H9 (cell line): ENCODE data around the gene CST4. TPM values are rescaled to one million over a fixed set of nuclear protein-coding genes. Genes with fewer than 3 reads are reported as not detected.

Experiments used
- DNase-seq: peaks from one replicate; pipeline ENCODE4 v3.0.0-alpha.2; 2017
- H2AFZ ChIP-seq: one replicate; pipeline ENCODE4 v1.6.1; 2013; ENCODE audit warnings: mild to moderate bottlenecking, low read length, control low read depth, moderate library complexity
- H2AK5ac ChIP-seq: 2 replicates; pipeline ENCODE4 v1.6.1; 2013; ENCODE audit warnings: low read length, control low read depth, mixed read lengths; ENCODE audit not compliant: insufficient read length
- H2BK120ac ChIP-seq: one replicate; pipeline ENCODE4 v1.6.1; 2013; ENCODE audit warnings: low read depth, mild to moderate bottlenecking, low read length, control low read depth, inconsistent platforms; ENCODE audit not compliant: poor library complexity, severe bottlenecking
- H2BK12ac ChIP-seq: 2 replicates; pipeline ENCODE4 v1.6.1; 2013; ENCODE audit warnings: low read length, control low read depth, mixed read lengths, low read depth; ENCODE audit not compliant: insufficient read length
- H2BK15ac ChIP-seq: 2 replicates; pipeline ENCODE4 v1.6.1; 2013; ENCODE audit warnings: low read depth, low read length, control low read depth
- H2BK20ac ChIP-seq: one replicate; pipeline ENCODE4 v1.6.1; 2013; ENCODE audit warnings: low read depth, mild to moderate bottlenecking, low read length, control low read depth, inconsistent platforms; ENCODE audit not compliant: poor library complexity, severe bottlenecking
- H2BK5ac ChIP-seq: 2 replicates; pipeline ENCODE4 v1.6.1; 2013; ENCODE audit warnings: low read length, control low read depth, mixed read lengths; ENCODE audit not compliant: insufficient read length
- H3K14ac ChIP-seq: 2 replicates; pipeline ENCODE4 v1.6.1; 2013; ENCODE audit warnings: low read length, control low read depth; ENCODE audit not compliant: insufficient read depth
- H3K18ac ChIP-seq: 2 replicates; pipeline ENCODE4 v1.6.1; 2013; ENCODE audit warnings: low read depth, mild to moderate bottlenecking, mixed read lengths, low read length, control low read depth; ENCODE audit not compliant: insufficient read length
- H3K23ac ChIP-seq: 2 replicates; pipeline ENCODE4 v1.6.1; 2013; ENCODE audit warnings: low read length, control low read depth, mixed read lengths, low read depth; ENCODE audit not compliant: insufficient read length
- H3K23me2 ChIP-seq: 2 replicates; pipeline ENCODE4 v1.6.1; 2013; ENCODE audit warnings: low read depth, mild to moderate bottlenecking, mixed read lengths, low read length, control low read depth; ENCODE audit not compliant: insufficient read length, poor library complexity, severe bottlenecking
- H3K27ac ChIP-seq: 2 replicates; pipeline ENCODE4 v1.5.1; 2013; ENCODE audit warnings: low read length, control low read depth, mixed read lengths, low read depth; ENCODE audit not compliant: insufficient read length
- H3K27me3 ChIP-seq: 2 replicates; pipeline ENCODE4 v1.6.1; 2013; ENCODE audit warnings: low read length, control low read depth, inconsistent platforms; ENCODE audit not compliant: insufficient read depth
- H3K4ac ChIP-seq: 2 replicates; pipeline ENCODE4 v1.6.1; 2013; ENCODE audit warnings: low read depth, mild to moderate bottlenecking, control low read depth, inconsistent platforms, low read length, moderate library complexity
- H3K4me1 ChIP-seq: 2 replicates; pipeline ENCODE4 v1.6.1; 2013; ENCODE audit warnings: low read length, control low read depth, inconsistent platforms; ENCODE audit not compliant: insufficient read depth
- H3K4me2 ChIP-seq: 2 replicates; pipeline ENCODE4 v1.6.1; 2013; ENCODE audit warnings: low read length, control low read depth, mixed read lengths; ENCODE audit not compliant: insufficient read length, insufficient read depth
- H3K56ac ChIP-seq: 2 replicates; pipeline ENCODE4 v1.6.1; 2013; ENCODE audit warnings: low read depth, mild to moderate bottlenecking, mixed read lengths, low read length, control low read depth; ENCODE audit not compliant: insufficient read length
- H3K79me1 ChIP-seq: 2 replicates; pipeline ENCODE4 v1.6.1; 2013; ENCODE audit warnings: low read depth, mild to moderate bottlenecking, moderate library complexity, low read length, control low read depth, inconsistent platforms; ENCODE audit not compliant: insufficient read depth, poor library complexity, severe bottlenecking
- H3K79me2 ChIP-seq: 2 replicates; pipeline ENCODE4 v1.6.1; 2013; ENCODE audit warnings: low read length, control low read depth, inconsistent platforms; ENCODE audit not compliant: insufficient read depth
- H3K9ac ChIP-seq: 2 replicates; pipeline ENCODE4 v1.6.1; 2013; ENCODE audit warnings: low read length, control low read depth, mixed read lengths; ENCODE audit not compliant: insufficient read length; ENCODE audit errors: extremely low read depth
- H3K9me3 ChIP-seq: one replicate; pipeline ENCODE4 v1.6.1; 2013; ENCODE audit warnings: low read depth, low read length, inconsistent platforms; ENCODE audit not compliant: control insufficient read depth
- H3T11ph ChIP-seq: one replicate; pipeline ENCODE4 v1.6.1; 2013; ENCODE audit warnings: mild to moderate bottlenecking, low read length, control low read depth, inconsistent platforms
- H4K20me1 ChIP-seq: one replicate; pipeline ENCODE4 v1.6.1; 2013; ENCODE audit not compliant: control insufficient read depth, insufficient read length, insufficient read depth
- H4K5ac ChIP-seq: 2 replicates; pipeline ENCODE4 v1.6.1; 2013; ENCODE audit warnings: low read depth, mild to moderate bottlenecking, mixed read lengths, low read length, control low read depth; ENCODE audit not compliant: insufficient read length
- H4K8ac ChIP-seq: replicated peaks from 2 replicates; pipeline ENCODE4 v1.6.1; 2013; ENCODE audit warnings: low read length, control low read depth, mixed read lengths, low read depth; ENCODE audit not compliant: insufficient read length
- H4K91ac ChIP-seq: 2 replicates; pipeline ENCODE4 v1.6.1; 2013; ENCODE audit warnings: low read depth, mild to moderate bottlenecking, moderate library complexity, mixed read lengths, low read length, control low read depth; ENCODE audit not compliant: insufficient read length
- H3K27ac Mint-ChIP-seq, 3 experiments: 2 replicates in 2 of 3; 3 replicates in 1 of 3; pipeline ENCODE4 v1.8.0; 2020 to 2021; ENCODE audit warnings: mixed read lengths in 3 of 3, mild to moderate bottlenecking in 1 of 3, moderate library complexity in 1 of 3
- H3K27me3 Mint-ChIP-seq: 2 replicates; pipeline ENCODE4 v1.8.0; 2021; ENCODE audit warnings: low read depth, mild to moderate bottlenecking, moderate library complexity, mixed read lengths
- H3K36me3 Mint-ChIP-seq, 3 experiments: 2 replicates in 2 of 3; 3 replicates in 1 of 3; pipeline ENCODE4 v1.8.0; 2020 to 2021; ENCODE audit warnings: low read depth in 3 of 3, mixed read lengths in 3 of 3; ENCODE audit not compliant: insufficient read depth in 1 of 3
- H3K4me1 Mint-ChIP-seq, 2 experiments: 2 replicates each; pipeline ENCODE4 v1.8.0; 2020; ENCODE audit warnings: mixed read lengths in 2 of 2
- H3K4me3 Mint-ChIP-seq, 2 experiments: 2 replicates in 1 of 2; 3 replicates in 1 of 2; pipeline ENCODE4 v1.8.0; 2020 to 2021; ENCODE audit warnings: mild to moderate bottlenecking in 2 of 2, mixed read lengths in 2 of 2, moderate library complexity in 1 of 2
- H3K9me3 Mint-ChIP-seq, 2 experiments: 2 replicates in 1 of 2; 3 replicates in 1 of 2; pipeline ENCODE4 v1.8.0; 2020; ENCODE audit warnings: mild to moderate bottlenecking in 2 of 2, mixed read lengths in 2 of 2, moderate library complexity in 1 of 2
- CTCF ChIP-seq: fragments of 200-600 bp; sonication (generic); conservative IDR thresholded peaks from 3 replicates; pipeline ENCODE4 v1.8.0; 2021; ENCODE audit warnings: antibody characterized with exemption, mild to moderate bottlenecking
- WGBS: extraction: QIAGEN DNeasy Blood & Tissue Kit; methylation state at CpG from one replicate; pipeline ENCODE4 v1.1.7; 2013; ENCODE audit warnings: missing lambda C conversion rate, low lambda C conversion rate, mixed read lengths; ENCODE audit not compliant: insufficient read length; ENCODE audit errors: extremely low coverage; 5-methylcytosine and 5-hydroxymethylcytosine counted together
- total RNA-seq: library from RNA; stranded (reverse); gene quantifications from 2 replicates; pipeline ENCODE4 v1.2.1, GENCODE V29; 2021

The CST4 gene
- total RNA-seq, 1 experiment from 2014 or later = not detected

GRCh38 chr20:23636908-23637281 is 51.9 kb downstream of the CST4 start:
- no peak overlapping the region for H3K9ac ChIP-seq
- DNase-seq = no peak

More at GRCh38 chr20:23636908-23637281, 51.9 kb downstream of the CST4 start:
- Histone ChIP-seq H3K79me2 (no peaks in the 10 kb centered on the region), H3K23ac (no peak overlapping the region), H2BK12ac (no peak overlapping the region), H4K8ac (no peak overlapping the region), H2BK120ac (no peak overlapping the region), H3K18ac (no peak overlapping the region), H2BK15ac (no peak overlapping the region), H3K56ac (no peak overlapping the region), H2AK5ac (no peak overlapping the region), H3K23me2 (peaks cover 6% of the 10 kb centered on the region), H4K20me1 (no peaks in the 10 kb centered on the region), H3K14ac (no peak overlapping the region), H3K4me2 (peak overlapping the region; percentile 63), H3T11ph (no peak overlapping the region), H4K91ac (no peak overlapping the region), H4K5ac (no peak overlapping the region), H3K4ac (no peak overlapping the region), H3K9me3 (no peaks in the 10 kb centered on the region), H2BK20ac (no peak overlapping the region), H2BK5ac (no peak overlapping the region), H3K27ac (no peak overlapping the region), H3K4me1 (peaks cover 6% of the 10 kb centered on the region; the same call in 1 of the 2 replicates), H3K79me1 (no peaks in the 10 kb centered on the region), H2AFZ (no peak overlapping the region), H3K27me3 (no peaks in the 10 kb centered on the region)
- Mint-ChIP-seq H3K4me1 (peaks cover 20 to 30% of the 10 kb centered on the region in 2 experiments), H3K9me3 (no peaks in the 10 kb centered on the region; a peak in 1 of 5 replicates), H3K36me3 (peaks cover 0 to 12% (median 2%) of the 10 kb centered on the region in 3 experiments; a peak in 5 of 7 replicates), H3K27me3 (peaks cover 14% of the 10 kb centered on the region), H3K4me3 (peak overlapping the region; percentile 81 to 84), H3K27ac (no peak overlapping the region)
- TF ChIP-seq CTCF = no peak
- no CpG with 5 or more reads among the region's 4 CpGs for WGBS
